ENCODE measurements around the gene UGT2B11. TPM values are rescaled to one million over a fixed set of nuclear protein-coding genes. Genes with fewer than 3 reads are reported as not detected.
"Not testable (repeated sequence)": the region's sequence is repeated elsewhere in the genome, so short reads cannot be mapped to it uniquely, and the experiment has no call there.

Gene UGT2B11
- total RNA-seq, 1 experiment from 2014 or later: not detected

- H3K4me3 ChIP-seq (replicated peaks in 1 of 2; ENCODE audit: low read depth in 1 of 2, low read length in 2 of 2); DNase-seq (ENCODE audit: low read depth, low spot score); H2AFZ ChIP-seq (ENCODE audit: low read depth, low read length, poor library complexity, severe bottlenecking); H3K36me3 ChIP-seq (ENCODE audit: control insufficient read depth in 1 of 2, insufficient read depth in 2 of 2, low read length in 2 of 2); H4K20me1 ChIP-seq (ENCODE audit: insufficient read depth); H3K9ac ChIP-seq (ENCODE audit: low read length); H3K4me1 ChIP-seq (ENCODE audit: control insufficient read depth in 1 of 2, insufficient read depth in 2 of 2, low read length in 2 of 2); POLR2A ChIA-PET; CTCF ChIA-PET; ATAC-seq; H3K27ac ChIP-seq (ENCODE audit: low read depth, low read length); intact Hi-C loops (cut with micrococcal nuclease); H3K9me3 ChIP-seq (ENCODE audit: control insufficient read depth in 1 of 2, insufficient read depth in 1 of 2, low read depth in 1 of 2, low read length in 2 of 2); H3K9me2 ChIP-seq (ENCODE audit: insufficient read depth); RAD21 ChIA-PET (ENCODE audit: low non-redundant PET in 1 of 2, low total read pairs in 2 of 2, uncharacterized antibody in 2 of 2, unreplicated experiment in 2 of 2); H3K4me2 ChIP-seq (ENCODE audit: low read length); BruUV-seq (replicated peaks); H3K79me2 ChIP-seq (ENCODE audit: insufficient read depth, low read length); H3K27me3 ChIP-seq (ENCODE audit: insufficient read depth, low read length): not testable (repeated sequence)
Measured at GRCh38 chr4:69190621-69191020, 23.9 kb downstream of the UGT2B11 start.

DNA sequence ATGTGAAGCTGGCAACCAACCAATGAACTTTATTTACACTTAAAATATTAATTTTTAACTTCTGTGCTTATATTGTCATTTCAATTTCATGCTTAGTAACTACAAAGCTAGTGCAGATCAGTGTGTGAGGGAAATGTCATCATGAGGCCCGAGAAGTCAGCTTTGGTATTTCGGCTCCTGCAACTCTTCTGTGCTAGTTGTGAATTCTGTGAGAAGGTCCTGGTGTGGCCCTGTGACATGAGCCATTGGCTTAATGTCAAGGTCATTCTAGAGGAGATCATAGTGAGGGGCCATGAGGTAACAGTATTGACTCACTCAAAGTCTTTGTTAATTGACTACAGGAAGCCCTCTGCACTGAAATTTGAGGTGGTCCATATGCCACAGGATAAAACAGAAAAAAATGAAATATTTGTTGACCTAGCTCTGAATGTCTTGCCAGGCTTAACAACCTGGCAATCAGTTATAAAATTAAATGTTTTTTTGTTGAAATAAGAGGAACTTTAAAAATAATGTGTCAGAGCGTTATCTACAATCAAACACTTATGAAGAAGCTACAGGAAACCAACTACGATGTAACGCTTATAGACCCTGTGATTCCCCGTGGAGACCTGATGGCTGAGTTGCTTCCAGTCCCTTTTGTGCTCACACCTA lies 32.9 kb downstream of the UGT2B11 start:
- POLR2A ChIA-PET; intact Hi-C loops (cut with micrococcal nuclease); H2AFZ ChIP-seq (ENCODE audit: low read depth, low read length, poor library complexity, severe bottlenecking); H3K36me3 ChIP-seq (ENCODE audit: control insufficient read depth in 1 of 2, insufficient read depth in 2 of 2, low read length in 2 of 2); H3K27ac ChIP-seq (ENCODE audit: low read depth, low read length); H3K9me2 ChIP-seq (ENCODE audit: insufficient read depth); CTCF ChIA-PET; H3K4me1 ChIP-seq (ENCODE audit: control insufficient read depth in 1 of 2, insufficient read depth in 2 of 2, low read length in 2 of 2); H3K79me2 ChIP-seq (ENCODE audit: insufficient read depth, low read length); DNase-seq (ENCODE audit: low read depth, low spot score); H3K27me3 ChIP-seq (ENCODE audit: insufficient read depth, low read length); H3K9ac ChIP-seq (ENCODE audit: low read length); H3K9me3 ChIP-seq (ENCODE audit: control insufficient read depth in 1 of 2, insufficient read depth in 1 of 2, low read depth in 1 of 2, low read length in 2 of 2); H3K4me2 ChIP-seq (ENCODE audit: low read length); H3K4me3 ChIP-seq (replicated peaks in 1 of 2; ENCODE audit: low read depth in 1 of 2, low read length in 2 of 2); ATAC-seq; RAD21 ChIA-PET (ENCODE audit: low non-redundant PET in 1 of 2, low total read pairs in 2 of 2, uncharacterized antibody in 2 of 2, unreplicated experiment in 2 of 2); BruUV-seq (replicated peaks); H4K20me1 ChIP-seq (ENCODE audit: insufficient read depth): not testable (repeated sequence)

DNA sequence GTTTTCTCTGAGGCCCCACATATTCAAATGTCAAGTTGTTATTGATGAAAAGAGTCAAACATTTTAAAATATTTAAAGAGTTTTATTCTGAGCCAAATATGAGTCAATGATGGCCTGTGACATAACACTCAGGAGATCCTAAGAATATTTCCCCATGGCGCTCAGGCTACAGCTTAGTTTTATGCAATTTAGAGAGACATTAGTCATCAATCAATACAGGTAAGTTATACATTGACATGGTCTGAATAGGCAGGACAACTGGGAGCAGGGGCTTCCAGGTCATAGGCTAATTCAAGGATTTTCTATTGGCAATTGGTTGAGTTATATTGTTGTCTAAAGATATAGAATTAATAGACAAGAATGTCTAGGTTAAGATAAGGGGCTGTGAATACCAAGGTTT lies 34.7 kb downstream of the UGT2B11 start:
- intact Hi-C loops (cut with micrococcal nuclease); RAD21 ChIA-PET (ENCODE audit: low non-redundant PET in 1 of 2, low total read pairs in 2 of 2, uncharacterized antibody in 2 of 2, unreplicated experiment in 2 of 2); CTCF ChIA-PET: not testable (repeated sequence)

GRCh38 chr4:69178751-69179205 lies 35.8 kb downstream of the UGT2B11 start:
- intact Hi-C loops (cut with micrococcal nuclease); H3K9me3 ChIP-seq (ENCODE audit: control insufficient read depth in 1 of 2, insufficient read depth in 1 of 2, low read depth in 1 of 2, low read length in 2 of 2); H3K27ac ChIP-seq (ENCODE audit: low read depth, low read length); BruUV-seq (replicated peaks); H3K9me2 ChIP-seq (ENCODE audit: insufficient read depth); H4K20me1 ChIP-seq (ENCODE audit: insufficient read depth); H3K27me3 ChIP-seq (ENCODE audit: insufficient read depth, low read length); POLR2A ChIA-PET; DNase-seq (ENCODE audit: low read depth, low spot score); H3K36me3 ChIP-seq (ENCODE audit: control insufficient read depth in 1 of 2, insufficient read depth in 2 of 2, low read length in 2 of 2); RAD21 ChIA-PET (ENCODE audit: low non-redundant PET in 1 of 2, low total read pairs in 2 of 2, uncharacterized antibody in 2 of 2, unreplicated experiment in 2 of 2); CTCF ChIA-PET; H3K4me3 ChIP-seq (replicated peaks in 1 of 2; ENCODE audit: low read depth in 1 of 2, low read length in 2 of 2); H3K4me1 ChIP-seq (ENCODE audit: control insufficient read depth in 1 of 2, insufficient read depth in 2 of 2, low read length in 2 of 2); H2AFZ ChIP-seq (ENCODE audit: low read depth, low read length, poor library complexity, severe bottlenecking); ATAC-seq; H3K4me2 ChIP-seq (ENCODE audit: low read length); H3K9ac ChIP-seq (ENCODE audit: low read length); H3K79me2 ChIP-seq (ENCODE audit: insufficient read depth, low read length): not testable (repeated sequence)

More for the DNA sequence above, 34.7 kb downstream of the UGT2B11 start:
- H2AFZ ChIP-seq (ENCODE audit: low read depth, low read length, poor library complexity, severe bottlenecking); H3K9me2 ChIP-seq (ENCODE audit: insufficient read depth); H3K4me3 ChIP-seq (replicated peaks in 1 of 2; ENCODE audit: low read depth in 1 of 2, low read length in 2 of 2); H3K4me2 ChIP-seq (ENCODE audit: low read length); BruUV-seq (replicated peaks); H3K9ac ChIP-seq (ENCODE audit: low read length); H3K4me1 ChIP-seq (ENCODE audit: control insufficient read depth in 1 of 2, insufficient read depth in 2 of 2, low read length in 2 of 2); H3K27me3 ChIP-seq (ENCODE audit: insufficient read depth, low read length); H3K27ac ChIP-seq (ENCODE audit: low read depth, low read length); H4K20me1 ChIP-seq (ENCODE audit: insufficient read depth); DNase-seq (ENCODE audit: low read depth, low spot score); H3K36me3 ChIP-seq (ENCODE audit: control insufficient read depth in 1 of 2, insufficient read depth in 2 of 2, low read length in 2 of 2); H3K9me3 ChIP-seq (ENCODE audit: control insufficient read depth in 1 of 2, insufficient read depth in 1 of 2, low read depth in 1 of 2, low read length in 2 of 2); POLR2A ChIA-PET; ATAC-seq; H3K79me2 ChIP-seq (ENCODE audit: insufficient read depth, low read length): not testable (repeated sequence)
